Cardiac muscle cell (in vitro differentiated cells and primary cell): Measurements from ENCODE around the gene GYG2. TPM values are rescaled to one million over a fixed set of nuclear protein-coding genes. Genes with fewer than 3 reads are reported as not detected.
A peak's percentile ranks its signal among the peaks of the same experiment; 100 is the strongest.

Experiments used
- DNase-seq, 2 donors: peaks; one replicate each; pipeline versions ENCODE4 v3.0.0 to v3.0.0-alpha.2; 2010 to 2017; ENCODE audit warnings: low read depth in 1 of 2, low spot score in 1 of 2
- H3K27ac ChIP-seq: fragments of 200-600 bp; sonication (generic); 2 replicates; pipeline ENCODE4 v1.5.1; 2016
- H3K27me3 ChIP-seq: fragments of 200-600 bp; sonication (generic); 2 replicates; pipeline ENCODE4 v1.6.0; 2016; ENCODE audit warnings: control low read depth
- H3K36me3 ChIP-seq: fragments of 200-600 bp; sonication (generic); 2 replicates; pipeline ENCODE4 v1.5.1; 2016; ENCODE audit warnings: control low read depth
- H3K4me1 ChIP-seq: fragments of 200-600 bp; sonication (generic); 2 replicates; pipeline ENCODE4 v1.8.1; 2017; ENCODE audit warnings: low read depth, mild to moderate bottlenecking, mixed run types
- H3K4me3 ChIP-seq: fragments of 200-600 bp; sonication (generic); 2 replicates; pipeline ENCODE4 v1.5.1; 2016; ENCODE audit warnings: mild to moderate bottlenecking
- H3K9me3 ChIP-seq: fragments of 200-600 bp; sonication (generic); 2 replicates; pipeline ENCODE4 v1.5.1; 2017; ENCODE audit warnings: low read depth, mild to moderate bottlenecking, control low read depth
- polyA plus RNA-seq: library from polyadenylated mRNA; unstranded; fragments of >200 nt; fragmentation: Nextera tagmentation; extraction: Ambion mirVana; gene quantifications from 2 replicates; pipeline ENCODE4 v1.2.1, GENCODE V29; 2016
- total RNA-seq: library from RNA; depleted of rRNA; stranded (reverse); fragments of >200 nt; gene quantifications from 2 replicates; pipeline ENCODE4 v1.2.3, GENCODE V29; 2016
- TF ChIP-seq, protein P1 (sequence below): IDR thresholded peaks from 2 replicates; pipeline ENCODE4 v1.5.1; 2012; ENCODE audit warnings: low read depth, mild to moderate bottlenecking, low read length

Gene GYG2
- total and polyA plus RNA-seq, 2 experiments from 2014 or later = 58.0 to 58.4 TPM

DNA sequence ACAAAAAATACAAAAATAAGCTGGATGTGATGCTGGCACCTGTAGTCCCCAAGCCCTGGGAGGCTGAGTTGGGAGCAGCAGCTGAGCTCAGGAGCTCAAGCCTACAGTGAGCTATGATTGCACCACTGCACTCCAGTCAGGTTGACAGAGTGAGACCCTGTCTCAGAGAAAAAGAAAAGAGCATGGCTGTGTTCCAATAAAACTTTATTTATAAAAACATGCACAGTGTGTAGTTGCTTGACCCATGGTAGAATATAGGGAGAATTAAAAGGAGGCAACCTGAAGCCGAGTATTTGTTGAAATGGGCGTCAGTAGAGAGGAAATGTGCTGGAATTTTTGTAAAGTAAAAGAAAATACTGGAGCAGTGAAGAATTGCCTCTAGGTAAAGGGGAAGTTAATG lies 27.0 kb downstream of the GYG2 start:
- TF ChIP-seq, protein P1, sequence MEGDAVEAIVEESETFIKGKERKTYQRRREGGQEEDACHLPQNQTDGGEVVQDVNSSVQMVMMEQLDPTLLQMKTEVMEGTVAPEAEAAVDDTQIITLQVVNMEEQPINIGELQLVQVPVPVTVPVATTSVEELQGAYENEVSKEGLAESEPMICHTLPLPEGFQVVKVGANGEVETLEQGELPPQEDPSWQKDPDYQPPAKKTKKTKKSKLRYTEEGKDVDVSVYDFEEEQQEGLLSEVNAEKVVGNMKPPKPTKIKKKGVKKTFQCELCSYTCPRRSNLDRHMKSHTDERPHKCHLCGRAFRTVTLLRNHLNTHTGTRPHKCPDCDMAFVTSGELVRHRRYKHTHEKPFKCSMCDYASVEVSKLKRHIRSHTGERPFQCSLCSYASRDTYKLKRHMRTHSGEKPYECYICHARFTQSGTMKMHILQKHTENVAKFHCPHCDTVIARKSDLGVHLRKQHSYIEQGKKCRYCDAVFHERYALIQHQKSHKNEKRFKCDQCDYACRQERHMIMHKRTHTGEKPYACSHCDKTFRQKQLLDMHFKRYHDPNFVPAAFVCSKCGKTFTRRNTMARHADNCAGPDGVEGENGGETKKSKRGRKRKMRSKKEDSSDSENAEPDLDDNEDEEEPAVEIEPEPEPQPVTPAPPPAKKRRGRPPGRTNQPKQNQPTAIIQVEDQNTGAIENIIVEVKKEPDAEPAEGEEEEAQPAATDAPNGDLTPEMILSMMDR = no peak
- H3K4me3 ChIP-seq = no peak overlapping the region
- no peaks in the 10 kb centered on the region for H3K4me1 ChIP-seq
- H3K36me3 ChIP-seq = peaks cover 23% of the 10 kb centered on the region
- no peak overlapping the region for H3K27ac ChIP-seq
- no peaks in the 10 kb centered on the region for H3K9me3 ChIP-seq
- no peak for DNase-seq
- H3K27me3 ChIP-seq = no peaks in the 10 kb centered on the region

DNA sequence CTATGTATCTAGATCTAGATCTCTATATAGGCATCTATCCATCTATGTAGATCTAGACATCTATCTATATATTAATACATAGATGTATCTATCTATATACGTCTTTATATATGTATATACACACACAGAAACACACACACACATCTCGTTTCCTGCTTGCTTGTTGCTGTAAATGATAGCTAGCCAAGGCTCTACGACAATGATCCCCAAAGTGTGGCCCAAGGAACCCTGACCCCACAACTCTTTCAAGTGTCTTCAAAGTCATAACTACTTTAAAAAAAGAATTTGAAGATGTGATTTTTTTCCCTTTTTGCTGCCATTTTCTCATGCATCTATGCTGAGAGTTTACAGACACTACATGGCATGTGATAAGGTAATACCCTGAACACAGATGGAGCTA lies 28.8 kb downstream of the GYG2 start:
- no peaks in the 10 kb centered on the region for H3K4me1 ChIP-seq
- H3K27ac ChIP-seq = no peak overlapping the region
- H3K27me3 ChIP-seq = no peaks in the 10 kb centered on the region
- H3K9me3 ChIP-seq = no peaks in the 10 kb centered on the region
- DNase-seq = peak in 1 of 2 donors; percentile 5
- H3K36me3 ChIP-seq = peaks cover 37% of the 10 kb centered on the region
- TF ChIP-seq, protein P1 = no peak
- H3K4me3 ChIP-seq = no peak overlapping the region

DNA sequence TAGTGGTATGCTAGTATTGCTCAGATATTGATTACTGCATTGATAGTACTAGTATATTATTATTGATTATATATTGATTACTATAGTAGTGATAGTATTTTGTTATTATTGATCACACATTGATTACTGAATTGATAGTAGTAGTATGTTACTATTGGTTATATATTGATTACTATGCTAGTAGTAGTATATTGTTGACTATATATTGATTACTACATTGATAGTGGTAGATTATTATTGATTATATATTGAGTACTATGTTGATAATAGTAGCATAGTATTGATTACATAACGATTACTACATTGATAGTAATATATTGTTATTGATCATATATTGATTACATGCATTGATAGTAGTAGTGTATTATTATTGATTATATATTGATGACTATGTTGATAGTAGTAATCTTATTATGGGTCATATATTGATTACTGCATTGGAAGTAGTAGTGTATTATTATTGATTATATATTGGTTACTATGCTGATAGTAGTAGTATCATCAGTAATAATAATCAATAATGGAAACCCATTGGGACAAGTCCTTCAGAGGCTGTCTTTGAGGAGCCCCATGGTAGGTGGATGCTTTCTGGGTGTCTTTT lies 30.6 kb downstream of the GYG2 start:
- H3K4me3 ChIP-seq = no peak overlapping the region
- no peak overlapping the region for H3K27ac ChIP-seq
- peaks cover 36% of the 10 kb centered on the region for H3K36me3 ChIP-seq
- H3K9me3 ChIP-seq = no peaks in the 10 kb centered on the region
- no peak for DNase-seq
- TF ChIP-seq, protein P1 = no peak
- no peaks in the 10 kb centered on the region for H3K4me1 ChIP-seq
- H3K27me3 ChIP-seq = no peaks in the 10 kb centered on the region

DNA sequence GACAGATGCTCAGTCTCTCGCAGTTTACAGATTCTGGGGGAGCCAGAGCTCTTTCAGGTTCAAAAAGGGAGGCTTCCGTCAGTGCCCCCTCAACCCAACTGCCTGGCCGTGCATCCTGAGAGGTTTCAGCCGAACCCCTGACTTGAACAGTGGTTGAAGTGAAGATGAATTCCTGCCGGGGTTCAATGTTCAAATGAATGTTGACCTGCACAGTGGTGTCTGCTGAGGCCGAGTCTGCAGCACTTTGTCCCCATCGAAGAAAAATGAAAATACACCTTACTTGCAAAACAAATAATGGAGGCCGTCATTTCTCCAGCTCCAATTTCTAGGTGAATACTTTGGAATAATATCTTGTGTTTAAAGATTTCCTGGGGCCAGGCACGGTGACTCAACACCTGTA lies 33.7 kb downstream of the GYG2 start:
- Histone ChIP-seq H3K36me3 (peaks cover 18% of the 10 kb centered on the region), H3K9me3 (no peaks in the 10 kb centered on the region)
- TF ChIP-seq, protein P1 = no peak

DNA sequence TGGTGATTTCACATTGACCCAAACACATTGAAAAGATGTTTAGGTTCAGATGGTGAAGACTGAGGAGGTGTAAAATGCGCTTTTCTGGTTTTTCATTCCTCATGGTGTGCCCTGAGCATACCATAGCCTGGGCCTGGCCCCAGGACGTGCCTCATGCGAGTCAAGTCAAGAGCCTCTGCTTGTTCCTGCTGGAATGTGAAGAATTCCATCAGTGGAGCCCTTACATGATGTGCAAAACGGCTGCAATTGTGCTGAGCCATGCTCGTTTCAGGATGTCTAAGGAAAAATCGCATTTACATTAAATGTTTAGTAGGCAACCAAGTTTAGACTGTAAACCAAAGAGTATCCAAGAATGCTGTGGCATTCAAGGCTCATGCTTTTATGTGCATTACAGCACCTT lies 34.9 kb downstream of the GYG2 start:
- TF ChIP-seq, protein P1 = no peak
- H3K27ac ChIP-seq = peak overlapping the region; percentile 57
- no peak overlapping the region for H3K4me3 ChIP-seq
- no peaks in the 10 kb centered on the region for H3K9me3 ChIP-seq
- no peaks in the 10 kb centered on the region for H3K27me3 ChIP-seq
- H3K4me1 ChIP-seq = no peaks in the 10 kb centered on the region
- peaks cover 15% of the 10 kb centered on the region for H3K36me3 ChIP-seq
- peak; percentile 7 to 55 for DNase-seq

More for the DNA sequence above, 33.7 kb downstream of the GYG2 start:
- H3K4me3 ChIP-seq = no peak overlapping the region
- no peaks in the 10 kb centered on the region for H3K4me1 ChIP-seq
- no peak overlapping the region for H3K27ac ChIP-seq
- no peaks in the 10 kb centered on the region for H3K27me3 ChIP-seq
- no peak for DNase-seq
